HG03460 (cell line): ENCODE measurements around the gene BCKDHB.
"Not testable (repeated sequence)": the region's sequence is repeated elsewhere in the genome, so short reads cannot be mapped to it uniquely, and the experiment has no call there.

Experiments
- ATAC-seq: cut with Tn5 transposase; IDR thresholded peaks from one replicate; pipeline ENCODE4 v1.9.1; 2021; ENCODE audit not compliant: unreplicated experiment

BCKDHB gene

GRCh38 chr6:80106418-80107235, at the start of gene BCKDHB:
Gene BCKDHB, plus strand, starts transcription at chr6:80106671. Its CDS starts 23 bp downstream, at chr6:80106694.
- ATAC-seq = peak; percentile 99

- ATAC-seq = no peak
Observed at GRCh38 chr6:80060774-80061173, 45.7 kb upstream of the BCKDHB start.

- ATAC-seq = not testable (repeated sequence)
Observed at GRCh38 chr6:80068146-80068545, 38.3 kb upstream of the BCKDHB start.

DNA sequence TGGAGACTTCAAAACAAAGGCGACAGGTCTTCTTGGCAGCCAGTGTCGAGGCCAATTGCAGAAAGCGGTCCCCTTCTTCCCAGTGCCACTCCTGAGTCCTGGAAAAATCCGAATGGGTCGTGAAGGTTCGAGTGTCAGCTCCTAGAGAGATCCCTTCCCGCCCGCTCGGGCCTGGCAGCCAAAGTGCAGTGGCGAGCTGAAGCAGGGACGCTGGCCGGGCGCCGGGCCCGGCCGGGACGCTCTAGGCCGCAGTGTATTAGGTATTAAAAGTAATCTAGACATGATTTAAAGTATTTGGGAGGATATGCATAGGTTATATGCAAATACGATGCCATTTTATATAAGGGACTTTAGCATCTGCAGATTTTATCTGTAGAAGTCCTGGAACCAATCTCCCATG, 36.0 kb upstream of the BCKDHB start:
- ATAC-seq = not testable (repeated sequence)

DNA sequence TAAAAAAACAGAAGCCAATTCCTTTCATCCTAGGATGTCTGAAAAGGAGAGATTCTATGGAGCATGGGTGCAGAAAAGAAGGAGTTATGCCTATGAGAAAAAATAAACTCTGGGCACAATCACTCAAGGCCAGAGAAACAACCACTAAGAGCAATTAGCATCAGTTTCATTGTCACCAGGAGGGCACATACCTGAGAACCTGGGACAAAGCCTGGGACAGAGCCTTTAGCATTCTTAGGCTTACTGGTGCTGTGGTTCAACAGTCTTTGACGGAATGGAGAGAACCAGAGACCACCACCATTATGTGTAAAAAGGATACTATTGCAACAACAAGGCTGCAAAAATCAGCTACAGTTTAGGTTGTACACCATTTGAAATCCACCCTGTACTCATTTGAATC, 29.4 kb upstream of the BCKDHB start:
- ATAC-seq = no peak

DNA sequence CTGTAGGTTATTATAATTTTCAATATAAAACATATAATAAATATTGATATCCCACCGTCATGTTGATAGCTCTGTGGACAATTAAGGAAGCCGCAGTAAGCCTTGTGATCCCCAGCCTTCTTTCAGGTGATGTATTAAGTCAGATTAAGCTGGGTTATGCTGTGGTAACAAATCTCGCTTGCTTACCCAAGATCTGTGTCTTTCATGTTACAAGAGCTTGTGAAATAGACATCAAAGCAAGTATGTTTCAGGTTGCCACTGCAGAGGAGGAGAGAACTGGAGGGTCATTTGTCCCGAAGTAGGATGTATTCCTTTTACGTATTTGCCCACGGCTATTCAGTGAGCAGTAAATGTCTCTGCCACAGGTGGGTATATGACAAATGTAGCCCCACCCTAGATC, 17.8 kb upstream of the BCKDHB start:
- ATAC-seq = no peak

DNA sequence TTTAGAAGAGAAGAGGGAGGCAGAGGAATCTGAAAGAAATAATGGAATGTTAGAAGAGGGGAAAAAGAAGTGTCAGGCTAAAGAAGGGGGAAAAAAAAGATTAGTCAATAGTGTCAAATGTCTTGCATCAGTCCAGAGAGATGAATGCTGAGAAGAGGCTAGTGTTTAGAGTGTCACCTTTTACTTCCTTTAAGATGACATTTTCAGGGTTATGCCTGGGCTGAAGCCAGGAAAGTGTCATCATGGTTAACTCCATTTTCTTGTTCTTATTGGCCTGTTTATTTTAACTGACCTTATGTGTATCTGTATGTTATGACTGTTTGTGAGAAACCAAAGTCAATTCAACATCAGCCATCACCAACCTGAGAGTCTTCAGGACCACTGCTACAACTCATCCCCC, 15.0 kb upstream of the BCKDHB start:
- ATAC-seq = no peak

- no peak for ATAC-seq
Observed at GRCh38 chr6:80094017-80094416, 12.5 kb upstream of the BCKDHB start.

- no peak for ATAC-seq
Observed at GRCh38 chr6:80095600-80095999, 10.9 kb upstream of the BCKDHB start.

DNA sequence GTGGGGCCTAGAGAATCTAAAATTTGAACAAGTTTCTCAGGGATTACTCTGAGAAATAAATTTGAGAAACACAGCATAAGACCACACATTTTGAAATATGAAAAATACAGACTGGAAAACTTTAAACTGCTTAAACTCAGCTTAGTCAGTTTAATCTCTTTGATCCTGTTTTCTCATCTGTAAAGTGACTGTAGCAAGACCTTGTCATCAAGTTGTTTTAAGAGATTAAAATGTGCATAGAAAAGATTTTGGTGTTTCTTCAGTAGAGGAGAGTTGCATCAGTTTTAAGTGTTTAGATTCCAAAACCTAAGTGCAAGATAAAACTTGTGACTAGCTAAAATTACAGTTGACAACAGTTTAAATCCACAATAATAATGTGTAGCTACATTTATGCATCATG, 8.1 kb upstream of the BCKDHB start:
- no peak for ATAC-seq

GRCh38 chr6:80104520-80104919, 2.0 kb upstream of the BCKDHB start:
- no peak for ATAC-seq

- ATAC-seq = peak; percentile 4
Observed at GRCh38 chr6:80105972-80106417, 476 bp upstream of the BCKDHB start.

DNA sequence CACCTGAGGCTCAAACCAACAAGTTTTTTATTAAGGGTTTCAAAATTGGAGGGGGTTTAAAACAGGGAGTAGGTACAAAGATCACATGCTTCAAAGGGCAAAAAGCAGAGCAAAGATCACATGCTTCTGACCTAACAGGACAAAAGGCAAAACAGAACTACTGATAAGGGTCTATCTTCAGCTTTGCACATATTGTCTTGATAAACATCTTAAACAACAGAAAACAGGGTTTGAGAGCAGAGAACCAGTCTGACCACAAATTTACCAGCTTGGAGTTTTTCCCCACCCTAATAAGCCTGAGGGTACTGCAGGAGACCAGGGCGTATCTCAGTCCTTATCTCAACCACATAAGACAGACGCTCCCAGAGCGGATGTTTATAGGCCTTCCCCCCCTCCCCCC, 16.1 kb downstream of the BCKDHB start:
- ATAC-seq = not testable (repeated sequence)

GRCh38 chr6:80126657-80127345, 20.3 kb downstream of the BCKDHB start:
- ATAC-seq = no peak

DNA sequence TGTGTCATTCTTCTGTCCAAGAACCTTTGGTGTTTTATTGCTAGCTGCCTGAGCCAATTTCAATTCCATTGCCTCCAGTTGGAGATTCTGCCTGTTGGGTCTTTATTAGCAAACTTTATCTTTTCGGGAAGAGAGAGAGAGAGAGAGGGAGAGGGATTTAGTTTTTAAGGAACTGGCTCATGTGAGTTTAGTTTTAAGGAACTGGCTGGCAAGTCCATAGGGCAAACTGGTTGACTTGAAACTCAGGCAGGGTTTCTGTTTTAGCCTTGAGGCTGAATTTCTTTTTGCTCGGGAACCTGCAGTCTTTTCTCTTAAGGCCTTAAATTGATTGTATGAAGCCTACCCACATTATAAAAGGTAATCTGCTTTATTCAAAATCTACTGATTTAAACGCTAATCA, 23.0 kb downstream of the BCKDHB start:
- no peak for ATAC-seq

DNA sequence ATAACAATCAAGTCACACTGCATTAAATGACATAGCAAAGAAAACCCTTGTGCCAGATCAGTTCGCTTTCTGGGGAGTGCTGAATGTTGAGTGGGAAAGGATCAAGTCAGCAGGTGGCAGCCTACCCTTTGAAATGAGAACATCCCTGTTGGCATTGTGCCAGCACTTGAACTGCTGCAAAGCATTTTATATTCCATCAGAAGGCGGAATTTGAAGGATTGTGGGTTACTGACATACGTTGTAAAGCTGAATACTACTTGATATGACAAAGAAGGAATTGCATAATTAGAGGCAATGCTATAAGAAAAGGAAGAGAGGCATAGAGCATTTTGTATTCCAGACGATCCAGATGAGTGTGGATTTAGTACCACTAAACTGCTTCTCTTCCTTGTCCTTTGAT, 26.5 kb downstream of the BCKDHB start:
- ATAC-seq = no peak

DNA sequence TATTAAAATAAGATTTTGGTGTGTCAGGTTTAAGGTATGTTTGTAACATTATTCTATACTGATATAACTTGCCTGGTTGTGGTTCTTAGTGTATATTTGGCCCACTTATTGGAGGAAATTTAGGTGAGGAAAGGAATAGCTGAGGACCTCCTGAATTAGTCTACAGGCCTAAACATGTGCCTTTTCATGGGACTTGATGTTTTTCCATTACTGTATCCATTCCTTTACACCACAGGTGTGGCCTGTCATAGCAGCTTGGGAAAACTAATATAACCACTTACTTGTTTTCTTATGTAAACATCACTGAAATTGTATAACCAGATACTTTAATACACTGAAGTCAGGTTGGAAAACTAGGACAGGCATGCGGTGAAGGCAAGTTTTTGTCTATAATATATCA, 27.6 kb downstream of the BCKDHB start:
- ATAC-seq = no peak

- ATAC-seq = no peak
Observed at GRCh38 chr6:80142586-80142985, 36.1 kb downstream of the BCKDHB start.

DNA sequence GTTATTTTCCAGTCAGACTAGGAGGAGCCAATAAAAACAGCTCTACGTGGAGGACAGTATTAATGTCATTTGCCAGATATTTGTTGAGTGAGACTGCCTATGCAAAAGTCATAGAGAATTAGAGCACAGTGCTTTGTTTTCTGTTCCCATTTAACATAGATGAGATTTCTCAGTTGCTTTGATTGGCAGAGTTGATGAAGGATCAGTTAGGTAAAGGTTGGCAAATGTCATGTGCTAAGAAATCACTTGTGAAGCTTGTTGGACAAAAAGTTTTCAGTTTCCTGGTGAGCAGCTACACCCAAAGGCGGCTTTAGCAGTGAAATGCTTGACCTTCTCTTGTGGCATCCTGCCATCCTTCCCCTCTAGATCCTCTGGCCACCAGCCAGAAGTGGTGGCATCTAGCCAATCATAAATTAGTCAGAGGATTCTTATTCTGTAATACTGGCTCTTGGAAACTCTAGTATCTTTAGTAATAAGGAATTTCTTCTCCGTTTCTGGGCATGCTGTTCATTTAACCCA, 37.0 kb downstream of the BCKDHB start:
- no peak for ATAC-seq

GRCh38 chr6:80144753-80145315, 38.4 kb downstream of the BCKDHB start:
- ATAC-seq = no peak

GRCh38 chr6:80145509-80145908, 39.0 kb downstream of the BCKDHB start:
- ATAC-seq = peak; percentile 80

DNA sequence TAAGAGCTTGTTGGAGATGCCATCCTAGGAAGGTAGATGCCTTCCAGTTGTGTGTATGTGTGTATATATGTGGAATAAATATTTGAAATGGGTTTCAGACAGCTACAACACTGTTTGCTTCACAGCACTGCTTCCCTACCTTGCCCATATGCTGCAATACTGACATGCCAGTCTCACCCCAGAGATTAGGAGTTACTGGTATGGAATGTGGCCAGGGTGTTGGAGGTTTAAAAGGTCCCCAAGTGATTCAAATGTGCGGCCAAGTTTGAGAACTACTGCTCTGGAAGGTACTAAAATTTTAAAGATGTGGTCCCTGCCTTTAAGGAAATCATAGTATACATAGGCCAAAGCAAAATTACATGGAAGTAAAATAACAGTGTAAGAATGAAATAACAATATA, 39.5 kb downstream of the BCKDHB start:
- ATAC-seq = no peak
